ENCODE data around the gene ADAMTSL3.

The ADAMTSL3 gene

DNA sequence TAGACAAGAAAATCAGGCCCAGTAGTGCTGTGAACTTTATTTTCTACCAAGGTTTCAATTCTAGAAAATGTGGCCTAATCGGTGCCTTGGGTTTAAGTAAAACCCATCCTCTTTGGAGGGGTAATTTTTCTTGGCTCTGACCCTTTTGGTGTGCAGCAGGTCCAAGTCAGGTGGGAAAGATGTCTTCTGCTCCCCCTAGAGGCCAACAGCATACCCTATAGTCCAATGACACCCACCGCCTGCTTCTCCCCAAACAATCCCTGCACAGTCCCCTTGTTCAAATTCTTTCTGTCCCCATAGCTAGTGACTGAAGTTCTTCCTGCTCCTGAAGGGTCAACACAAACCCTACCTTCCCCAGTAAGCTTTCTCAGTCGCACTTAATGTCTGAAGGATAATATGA, 319.9 kb downstream of the ADAMTSL3 start:
- peak; percentile 37; the same call in 1 of the 2 replicates for TF ChIP-seq RAD21 (IDR thresholded peaks at IDR 0.05; ENCODE audit: low read depth)
- no peak for TF ChIP-seq ZBTB7A (IDR thresholded peaks at IDR 0.05; ENCODE audit: low read depth)

DNA sequence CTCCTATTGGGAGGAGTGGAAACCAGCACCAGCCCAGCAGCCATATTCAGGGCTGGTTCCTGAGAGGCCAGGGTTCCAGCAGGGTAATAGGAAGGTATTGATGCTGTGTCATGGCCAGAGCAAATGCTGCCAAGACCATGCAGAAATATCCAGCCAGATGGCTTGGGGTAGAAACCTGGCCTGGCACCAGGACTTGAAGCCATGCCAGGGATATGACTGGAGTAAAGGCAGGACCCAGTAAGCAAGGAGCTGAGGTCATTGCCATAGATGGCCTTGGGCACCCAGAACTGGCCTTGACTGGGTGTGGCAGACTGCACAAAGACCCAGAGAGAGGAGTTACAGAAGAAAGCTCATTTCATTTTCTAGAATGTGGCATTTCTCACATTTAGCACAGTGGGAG, 324.1 kb downstream of the ADAMTSL3 start:
- TF ChIP-seq TAF1 (IDR thresholded peaks at IDR 0.05; ENCODE audit: low read depth) (no peak), EP300 (IDR thresholded peaks at IDR 0.05; ENCODE audit: borderline replicate concordance) (no peak), RAD21 (IDR thresholded peaks at IDR 0.05; ENCODE audit: low read depth) (no peak), NFIC (IDR thresholded peaks at IDR 0.05) (no peak), YY1 (IDR thresholded peaks at IDR 0.05; ENCODE audit: low read depth) (no peak), ZBTB7A (IDR thresholded peaks at IDR 0.05; ENCODE audit: low read depth) (no peak), TEAD4 (IDR thresholded peaks at IDR 0.05) (no peak), EGR1 (IDR thresholded peaks at IDR 0.05) (no peak), CREB1 (IDR thresholded peaks at IDR 0.05; ENCODE audit: low read depth) (no peak), TCF12 (IDR thresholded peaks at IDR 0.05; ENCODE audit: low read depth) (no peak), CEBPB (IDR thresholded peaks at IDR 0.05) (no peak), FOXM1 (IDR thresholded peaks at IDR 0.05; ENCODE audit: borderline replicate concordance, low read depth) (no peak)
- TF ChIP-seq, protein P1, sequence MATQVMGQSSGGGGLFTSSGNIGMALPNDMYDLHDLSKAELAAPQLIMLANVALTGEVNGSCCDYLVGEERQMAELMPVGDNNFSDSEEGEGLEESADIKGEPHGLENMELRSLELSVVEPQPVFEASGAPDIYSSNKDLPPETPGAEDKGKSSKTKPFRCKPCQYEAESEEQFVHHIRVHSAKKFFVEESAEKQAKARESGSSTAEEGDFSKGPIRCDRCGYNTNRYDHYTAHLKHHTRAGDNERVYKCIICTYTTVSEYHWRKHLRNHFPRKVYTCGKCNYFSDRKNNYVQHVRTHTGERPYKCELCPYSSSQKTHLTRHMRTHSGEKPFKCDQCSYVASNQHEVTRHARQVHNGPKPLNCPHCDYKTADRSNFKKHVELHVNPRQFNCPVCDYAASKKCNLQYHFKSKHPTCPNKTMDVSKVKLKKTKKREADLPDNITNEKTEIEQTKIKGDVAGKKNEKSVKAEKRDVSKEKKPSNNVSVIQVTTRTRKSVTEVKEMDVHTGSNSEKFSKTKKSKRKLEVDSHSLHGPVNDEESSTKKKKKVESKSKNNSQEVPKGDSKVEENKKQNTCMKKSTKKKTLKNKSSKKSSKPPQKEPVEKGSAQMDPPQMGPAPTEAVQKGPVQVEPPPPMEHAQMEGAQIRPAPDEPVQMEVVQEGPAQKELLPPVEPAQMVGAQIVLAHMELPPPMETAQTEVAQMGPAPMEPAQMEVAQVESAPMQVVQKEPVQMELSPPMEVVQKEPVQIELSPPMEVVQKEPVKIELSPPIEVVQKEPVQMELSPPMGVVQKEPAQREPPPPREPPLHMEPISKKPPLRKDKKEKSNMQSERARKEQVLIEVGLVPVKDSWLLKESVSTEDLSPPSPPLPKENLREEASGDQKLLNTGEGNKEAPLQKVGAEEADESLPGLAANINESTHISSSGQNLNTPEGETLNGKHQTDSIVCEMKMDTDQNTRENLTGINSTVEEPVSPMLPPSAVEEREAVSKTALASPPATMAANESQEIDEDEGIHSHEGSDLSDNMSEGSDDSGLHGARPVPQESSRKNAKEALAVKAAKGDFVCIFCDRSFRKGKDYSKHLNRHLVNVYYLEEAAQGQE (IDR thresholded peaks at IDR 0.05; ENCODE audit: low read depth): no peak
- TF ChIP-seq, protein P2, sequence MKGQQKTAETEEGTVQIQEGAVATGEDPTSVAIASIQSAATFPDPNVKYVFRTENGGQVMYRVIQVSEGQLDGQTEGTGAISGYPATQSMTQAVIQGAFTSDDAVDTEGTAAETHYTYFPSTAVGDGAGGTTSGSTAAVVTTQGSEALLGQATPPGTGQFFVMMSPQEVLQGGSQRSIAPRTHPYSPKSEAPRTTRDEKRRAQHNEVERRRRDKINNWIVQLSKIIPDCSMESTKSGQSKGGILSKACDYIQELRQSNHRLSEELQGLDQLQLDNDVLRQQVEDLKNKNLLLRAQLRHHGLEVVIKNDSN (IDR thresholded peaks at IDR 0.05): no peak
- TF ChIP-seq, protein P3, sequence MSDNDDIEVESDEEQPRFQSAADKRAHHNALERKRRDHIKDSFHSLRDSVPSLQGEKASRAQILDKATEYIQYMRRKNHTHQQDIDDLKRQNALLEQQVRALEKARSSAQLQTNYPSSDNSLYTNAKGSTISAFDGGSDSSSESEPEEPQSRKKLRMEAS (IDR thresholded peaks at IDR 0.05): no peak

DNA sequence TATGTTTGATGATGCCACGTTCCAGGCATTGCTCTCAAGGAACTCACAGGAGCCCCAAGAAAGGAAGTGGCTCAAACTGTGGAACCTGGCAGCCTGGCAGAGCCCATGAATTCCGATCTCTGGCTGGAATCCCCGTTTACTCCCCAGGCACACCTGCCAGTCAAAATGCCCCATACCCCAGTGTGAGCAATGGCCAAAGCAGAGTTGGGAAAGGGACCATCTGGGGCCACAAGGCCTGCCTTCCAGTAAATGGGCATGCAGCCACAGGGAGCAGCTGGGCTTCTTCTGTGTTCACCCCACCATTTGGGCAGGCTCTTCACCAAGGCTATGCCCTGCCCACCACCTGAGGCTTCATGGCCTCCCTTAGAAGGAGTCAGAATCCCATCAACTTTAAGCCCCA, 324.7 kb downstream of the ADAMTSL3 start:
- TF ChIP-seq FOXM1 (IDR thresholded peaks at IDR 0.05; ENCODE audit: borderline replicate concordance, low read depth): no peak
- TF ChIP-seq EP300 (IDR thresholded peaks at IDR 0.05; ENCODE audit: borderline replicate concordance): no peak
- TF ChIP-seq, protein P1 (IDR thresholded peaks at IDR 0.05; ENCODE audit: low read depth): no peak
- no peak for TF ChIP-seq YY1 (IDR thresholded peaks at IDR 0.05; ENCODE audit: low read depth)

DNA sequence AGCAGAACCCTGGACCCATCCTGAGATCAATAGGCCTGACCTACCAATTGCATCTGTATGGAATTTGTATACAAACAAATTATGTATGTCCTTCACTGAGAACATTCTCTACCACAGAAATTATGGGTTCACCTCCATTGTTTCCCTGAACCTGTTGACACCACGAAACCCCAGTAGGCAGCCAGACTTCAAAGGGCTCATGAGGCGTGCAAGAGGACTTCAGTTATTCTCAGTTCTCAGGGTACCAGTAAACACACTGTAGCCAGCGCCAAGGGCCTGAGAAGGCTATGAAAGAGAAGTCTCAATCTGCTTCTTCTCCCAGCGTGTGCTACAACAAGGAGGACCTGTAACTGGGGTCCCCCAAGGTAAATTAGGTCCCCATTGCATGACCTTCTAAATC, 326.7 kb downstream of the ADAMTSL3 start:
- TF ChIP-seq CREB1 (IDR thresholded peaks at IDR 0.05; ENCODE audit: low read depth): no peak
- TF ChIP-seq, protein P1 (IDR thresholded peaks at IDR 0.05; ENCODE audit: low read depth): no peak
- TF ChIP-seq TAF1 (IDR thresholded peaks at IDR 0.05; ENCODE audit: low read depth): no peak
- no peak for TF ChIP-seq YY1 (IDR thresholded peaks at IDR 0.05; ENCODE audit: low read depth)
- TF ChIP-seq NFIC (IDR thresholded peaks at IDR 0.05): no peak
- TF ChIP-seq, protein P2 (IDR thresholded peaks at IDR 0.05): no peak
- TF ChIP-seq EGR1 (IDR thresholded peaks at IDR 0.05): no peak
- no peak for TF ChIP-seq EP300 (IDR thresholded peaks at IDR 0.05; ENCODE audit: borderline replicate concordance)
- TF ChIP-seq ZBTB7A (IDR thresholded peaks at IDR 0.05; ENCODE audit: low read depth): no peak

DNA sequence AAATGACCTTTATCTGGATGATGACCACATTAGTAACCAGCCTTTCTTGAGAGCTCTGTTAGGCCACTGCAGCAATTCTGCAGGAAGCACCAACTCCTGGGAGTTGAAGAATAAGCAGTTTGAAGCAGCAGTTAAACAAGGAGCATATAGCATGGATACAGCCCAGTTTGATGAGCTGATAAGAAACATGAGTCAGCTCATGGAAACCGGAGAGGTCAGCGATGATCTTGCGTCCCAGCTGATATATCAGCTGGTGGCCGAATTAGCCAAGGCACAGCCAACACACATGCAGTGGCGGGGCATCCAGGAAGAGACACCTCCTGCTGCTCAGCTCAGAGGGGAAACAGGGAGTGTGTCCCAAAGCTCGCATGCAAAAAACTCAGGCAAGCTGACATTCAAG, 328.8 kb downstream of the ADAMTSL3 start:
- TF ChIP-seq FOXM1 (IDR thresholded peaks at IDR 0.05; ENCODE audit: borderline replicate concordance, low read depth) (no peak), ZBTB7A (IDR thresholded peaks at IDR 0.05; ENCODE audit: low read depth) (no peak), RAD21 (IDR thresholded peaks at IDR 0.05; ENCODE audit: low read depth) (no peak), EGR1 (IDR thresholded peaks at IDR 0.05) (no peak)
- TF ChIP-seq, protein P2 (IDR thresholded peaks at IDR 0.05): no peak
